HEK293 (cell line): Measurements from ENCODE around the gene GDPD5.

Experiments used
- CTCF ChIP-seq: fragments of 450-650 bp; formaldehyde crosslinking; IDR thresholded peaks from 2 replicates; pipeline ENCODE4 v1.5.1; 2016; ENCODE audit warnings: missing biosample characterization, missing genetic modification characterization
- ZNF169 ChIP-seq: fragments of 450-650 bp; formaldehyde crosslinking; IDR thresholded peaks from 2 replicates; pipeline ENCODE4 v1.5.1; 2016; ENCODE audit warnings: missing biosample characterization, missing genetic modification characterization
- ZNF184 ChIP-seq: fragments of 450-650 bp; IDR thresholded peaks from 2 replicates; pipeline ENCODE4 v1.5.1; 2018; ENCODE audit warnings: missing biosample characterization, mild to moderate bottlenecking, missing genetic modification characterization

- TF ChIP-seq ZNF184 (tag by site-specific recombination) (no peak), CTCF (tag by site-specific recombination) (no peak), ZNF169 (tag by site-specific recombination) (no peak)
These were observed 94.8 kb downstream of the GDPD5 start for GRCh38 chr11:75430714-75431532.
